B cell (primary cell): ENCODE results near the gene POLK. TPM values are rescaled to one million over a fixed set of nuclear protein-coding genes. Genes with fewer than 3 reads are reported as not detected.

Source experiments
- ATAC-seq: fragments of 200-7000 bp; cut with Tn5 transposase; one replicate; pipeline ENCODE4 v1.10.0; 2021; ENCODE audit warnings: low read depth, mild to moderate bottlenecking, moderate number of reproducible peaks, moderate library complexity
- CTCF ChIA-PET: fragments of 350-600 bp; sonication (Branson Sonifier 250); formaldehyde crosslinking; loops from one replicate; lab custom pipeline; 2021; ENCODE audit warnings: antibody characterized with exemption, inconsistent platforms; lab: Charles Lee
- POLR2A ChIA-PET: fragments of 350-600 bp; sonication (Branson Sonifier 250); formaldehyde crosslinking; loops from one replicate; lab custom pipeline; 2021; ENCODE audit warnings: antibody characterized with exemption; lab: Charles Lee
- DNase-seq: peaks from one replicate; pipeline ENCODE4 v3.0.0; 2013
- H2AFZ ChIP-seq: 2 replicates; pipeline ENCODE4 v1.6.1; 2012; ENCODE audit warnings: mild to moderate bottlenecking, low read depth, low read length; ENCODE audit not compliant: insufficient read depth, poor library complexity, severe bottlenecking
- H3K27ac ChIP-seq, 2 donors: 1 replicate in 1 of 2; 2 replicates in 1 of 2; pipeline ENCODE4 v1.5.1; 2012 to 2013; ENCODE audit warnings: low read length in 2 of 2, mild to moderate bottlenecking in 2 of 2, moderate library complexity in 1 of 2
- H3K27me3 ChIP-seq, 4 experiments: fragments of 200-600 bp in 1 of 4; sonication (generic) in 1 of 4; replicated peaks in 1 of 4; 1 replicate in 2 of 4; 2 replicates in 2 of 4; pipeline versions ENCODE4 v1.6.1 to v1.7.0; 2013 to 2016; ENCODE audit warnings: low read length in 3 of 4, mild to moderate bottlenecking in 2 of 4, mixed read lengths in 1 of 4, moderate library complexity in 1 of 4; ENCODE audit not compliant: insufficient read depth in 4 of 4, control insufficient read depth in 3 of 4; ENCODE audit errors: control extremely low read depth in 1 of 4
- H3K36me3 ChIP-seq, 2 experiments: replicated peaks in 1 of 2; 1 replicate in 1 of 2; 2 replicates in 1 of 2; pipeline versions ENCODE4 v1.6.1 to v1.7.1; 2013; ENCODE audit warnings: low read length in 1 of 2; ENCODE audit not compliant: insufficient read depth in 2 of 2, control insufficient read depth in 1 of 2; ENCODE audit errors: control extremely low read depth in 1 of 2, extremely low read depth in 1 of 2
- H3K4me1 ChIP-seq, 2 donors: fragments of 200-600 bp in 1 of 2; sonication (generic) in 1 of 2; 1 replicate in 1 of 2; 2 replicates in 1 of 2; pipeline versions ENCODE4 v1.5.1 to v1.6.1; 2013 to 2017; ENCODE audit warnings: low read length in 2 of 2; ENCODE audit not compliant: control insufficient read depth in 2 of 2, insufficient read depth in 2 of 2
- H3K4me2 ChIP-seq: replicated peaks from 2 replicates; pipeline ENCODE3; 2012; ENCODE audit warnings: mild to moderate bottlenecking, low read depth, low read length; ENCODE audit not compliant: poor library complexity, severe bottlenecking
- H3K4me3 ChIP-seq, 5 experiments: fragments of 200-600 bp in 1 of 5; sonication (generic) in 1 of 5; 1 replicate in 3 of 5; 2 replicates in 2 of 5; pipeline versions ENCODE4 v1.5.1 to v1.7.0; 2011 to 2016; ENCODE audit warnings: low read length in 4 of 5, mild to moderate bottlenecking in 4 of 5, low read depth in 2 of 5, control low read depth in 1 of 5, moderate library complexity in 1 of 5; ENCODE audit not compliant: insufficient read depth in 1 of 5; ENCODE audit errors: control extremely low read depth in 1 of 5, extremely low read depth in 1 of 5
- H3K79me2 ChIP-seq: fragments of 200-600 bp; sonication (generic); one replicate; pipeline ENCODE4 v1.6.0; 2016; ENCODE audit warnings: low read length; ENCODE audit not compliant: control insufficient read depth, insufficient read depth
- H3K9ac ChIP-seq: fragments of 200-600 bp; sonication (generic); 2 replicates; pipeline ENCODE4 v1.6.1; 2017; ENCODE audit warnings: mild to moderate bottlenecking, low read length, moderate library complexity
- H3K9me3 ChIP-seq, 3 donors: one replicate each; pipeline versions ENCODE4 v1.6.1 to v1.7.1; 2013; ENCODE audit warnings: low read length in 2 of 3; ENCODE audit not compliant: control insufficient read depth in 2 of 3, insufficient read depth in 1 of 3; ENCODE audit errors: control extremely low read depth in 1 of 3
- H4K20me1 ChIP-seq: 2 replicates; pipeline ENCODE4 v1.6.0; 2012; ENCODE audit warnings: mild to moderate bottlenecking, low read length; ENCODE audit not compliant: insufficient read depth, control insufficient read depth, poor library complexity, severe bottlenecking
- H3K27ac Mint-ChIP-seq: one replicate; pipeline ENCODE4 v1.8.0; 2021; ENCODE audit warnings: mixed read lengths
- H3K27me3 Mint-ChIP-seq: one replicate; pipeline ENCODE4 v1.8.0; 2021; ENCODE audit warnings: mixed read lengths
- H3K4me1 Mint-ChIP-seq: one replicate; pipeline ENCODE4 v1.8.0; 2021; ENCODE audit warnings: mixed read lengths
- H3K4me3 Mint-ChIP-seq: one replicate; pipeline ENCODE4 v1.8.0; 2021; ENCODE audit warnings: mixed read lengths
- H3K9me3 Mint-ChIP-seq: one replicate; pipeline ENCODE4 v1.8.0; 2022; ENCODE audit warnings: mixed read lengths; ENCODE audit not compliant: insufficient read depth
- EZH2 ChIP-seq: IDR thresholded peaks from 2 replicates; pipeline ENCODE4 v1.6.1; 2012; ENCODE audit warnings: borderline replicate concordance, low read depth, mild to moderate bottlenecking, moderate library complexity, low read length; ENCODE audit not compliant: insufficient read depth, poor library complexity, severe bottlenecking
- WGBS: methylation state at CpG from one replicate; pipeline ENCODE4 v1.1.5; 2013; ENCODE audit warnings: missing lambda C conversion rate; ENCODE audit not compliant: insufficient coverage; 5-methylcytosine and 5-hydroxymethylcytosine counted together
- intact Hi-C: fragments of 100-400 bp; cut with micrococcal nuclease; formaldehyde crosslinking; loops from one replicate; pipeline ENCODE4 v1.10.0; 2022
- polyA plus RNA-seq: library from polyadenylated mRNA; depleted of rRNA; stranded (reverse); fragments of >200 nt; gene quantifications from 2 replicates; pipeline ENCODE4 v1.2.3, GENCODE V29; 2012
- total RNA-seq, 2 donors: library from RNA; stranded (reverse); fragments of 120-200 nt in 1 of 2; gene quantifications; 1 replicate in 1 of 2; 2 replicates in 1 of 2; pipeline versions ENCODE4 v1.2.3 to v1.2.4, GENCODE V29; 2013 to 2022
- TF ChIP-seq, protein P1 (sequence below): fragments of 200-600 bp; IDR thresholded peaks from one replicate; pipeline ENCODE4 v1.8.0; 2022; ENCODE audit warnings: antibody characterized with exemption, mild to moderate bottlenecking

The POLK gene
- total and polyA plus RNA-seq, 2 donors (not counting 1 experiment from before 2014, with no cell fraction given) = 13.8 to 41.6 TPM

DNA sequence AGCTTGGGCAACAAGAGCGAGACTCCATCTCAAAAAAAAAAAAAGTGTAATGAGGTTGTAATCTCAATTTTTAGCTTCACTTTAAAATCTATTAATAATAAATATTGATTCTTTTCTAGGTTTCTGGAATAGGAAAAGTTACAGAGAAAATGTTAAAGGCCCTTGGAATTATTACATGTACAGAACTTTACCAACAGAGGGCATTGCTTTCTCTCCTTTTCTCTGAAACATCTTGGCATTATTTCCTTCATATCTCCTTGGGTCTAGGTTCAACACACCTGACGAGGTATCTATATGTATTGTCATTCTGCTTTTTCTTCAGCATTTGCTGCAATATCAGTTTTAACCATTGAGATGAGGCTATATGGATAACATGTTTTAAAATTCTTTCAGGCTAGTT, 73.0 kb downstream of the POLK start:
- intact Hi-C loops = no loop called here
- CTCF ChIA-PET = no interaction called here

DNA sequence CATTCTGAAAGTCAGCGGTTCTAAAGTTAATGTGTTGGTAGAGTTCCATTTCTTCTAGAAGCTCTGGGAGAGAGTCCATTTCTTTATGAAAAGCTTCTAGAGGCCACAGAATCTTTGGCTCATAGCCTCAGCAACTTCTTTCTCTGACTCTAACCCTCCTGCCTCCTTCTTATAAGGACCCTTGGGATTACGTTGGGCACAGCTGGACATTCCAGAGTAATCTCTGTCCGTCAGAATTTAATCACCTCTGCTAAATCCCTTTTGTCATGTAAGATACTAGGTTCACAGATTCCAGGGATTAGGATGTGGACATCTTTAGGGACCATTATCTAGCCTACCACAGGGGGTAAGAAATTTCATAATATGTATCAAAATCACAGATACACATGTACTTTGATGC, 77.0 kb downstream of the POLK start:
- no peak overlapping the region for H2AFZ ChIP-seq
- Mint-ChIP-seq H3K27ac (no peak overlapping the region), H3K4me3 (no peak overlapping the region), H3K27me3 (no peaks in the 10 kb centered on the region), H3K4me1 (no peaks in the 10 kb centered on the region), H3K9me3 (no peaks in the 10 kb centered on the region)
- intact Hi-C loops = no loop called here
- no peaks in the 10 kb centered on the region for H4K20me1 ChIP-seq
- H3K9me3 ChIP-seq = no peaks in the 10 kb centered on the region
- H3K4me3 ChIP-seq = no peak overlapping the region
- no peak for DNase-seq
- H3K36me3 ChIP-seq = peaks cover 10 to 25% of the 10 kb centered on the region in 2 experiments
- H3K4me1 ChIP-seq = no peaks in the 10 kb centered on the region
- TF ChIP-seq, protein P1, sequence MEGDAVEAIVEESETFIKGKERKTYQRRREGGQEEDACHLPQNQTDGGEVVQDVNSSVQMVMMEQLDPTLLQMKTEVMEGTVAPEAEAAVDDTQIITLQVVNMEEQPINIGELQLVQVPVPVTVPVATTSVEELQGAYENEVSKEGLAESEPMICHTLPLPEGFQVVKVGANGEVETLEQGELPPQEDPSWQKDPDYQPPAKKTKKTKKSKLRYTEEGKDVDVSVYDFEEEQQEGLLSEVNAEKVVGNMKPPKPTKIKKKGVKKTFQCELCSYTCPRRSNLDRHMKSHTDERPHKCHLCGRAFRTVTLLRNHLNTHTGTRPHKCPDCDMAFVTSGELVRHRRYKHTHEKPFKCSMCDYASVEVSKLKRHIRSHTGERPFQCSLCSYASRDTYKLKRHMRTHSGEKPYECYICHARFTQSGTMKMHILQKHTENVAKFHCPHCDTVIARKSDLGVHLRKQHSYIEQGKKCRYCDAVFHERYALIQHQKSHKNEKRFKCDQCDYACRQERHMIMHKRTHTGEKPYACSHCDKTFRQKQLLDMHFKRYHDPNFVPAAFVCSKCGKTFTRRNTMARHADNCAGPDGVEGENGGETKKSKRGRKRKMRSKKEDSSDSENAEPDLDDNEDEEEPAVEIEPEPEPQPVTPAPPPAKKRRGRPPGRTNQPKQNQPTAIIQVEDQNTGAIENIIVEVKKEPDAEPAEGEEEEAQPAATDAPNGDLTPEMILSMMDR = no peak
- no peak for TF ChIP-seq EZH2
- H3K79me2 ChIP-seq = no peaks in the 10 kb centered on the region
- H3K27me3 ChIP-seq = no peaks in the 10 kb centered on the region
- no peak overlapping the region for H3K9ac ChIP-seq
- ChIA-PET POLR2A (no interaction called here), CTCF (no interaction called here)
- no peak overlapping the region for H3K27ac ChIP-seq
- no peak for ATAC-seq
- H3K4me2 ChIP-seq = no peak overlapping the region
- no CpG with 5 or more reads among the region's 3 CpGs for WGBS

More for the DNA sequence above, 73.0 kb downstream of the POLK start:
- no peak overlapping the region for H2AFZ ChIP-seq
- H3K27me3 ChIP-seq = no peaks in the 10 kb centered on the region
- no peaks in the 10 kb centered on the region for H3K79me2 ChIP-seq
- H3K4me1 ChIP-seq = no peaks in the 10 kb centered on the region
- POLR2A ChIA-PET = no interaction called here
- no peaks in the 10 kb centered on the region for H3K9me3 Mint-ChIP-seq
- no peak overlapping the region for H3K4me3 ChIP-seq
- H3K9me3 ChIP-seq = no peaks in the 10 kb centered on the region
- no peak overlapping the region for H3K4me3 Mint-ChIP-seq
- peaks cover 4 to 16% of the 10 kb centered on the region in 2 experiments for H3K36me3 ChIP-seq
- H3K27me3 Mint-ChIP-seq = no peaks in the 10 kb centered on the region
- no peak overlapping the region for H3K4me2 ChIP-seq
- H3K9ac ChIP-seq = no peak overlapping the region
- H4K20me1 ChIP-seq = no peaks in the 10 kb centered on the region
- WGBS = no CpG with 5 or more reads among the region's 2 CpGs
- H3K4me1 Mint-ChIP-seq = no peaks in the 10 kb centered on the region
- DNase-seq = no peak
- TF ChIP-seq, protein P1 = no peak
- no peak for TF ChIP-seq EZH2
- H3K27ac Mint-ChIP-seq = no peak overlapping the region
- ATAC-seq = no peak
- no peak overlapping the region for H3K27ac ChIP-seq
